HG03175 (cell line): ENCODE data around the gene ADARB2.

Experiments
- ATAC-seq: cut with Tn5 transposase; IDR thresholded peaks from one replicate; pipeline ENCODE4 v1.9.1; 2021; ENCODE audit warnings: mild to moderate bottlenecking, moderate library complexity; ENCODE audit not compliant: unreplicated experiment

ADARB2 gene

DNA sequence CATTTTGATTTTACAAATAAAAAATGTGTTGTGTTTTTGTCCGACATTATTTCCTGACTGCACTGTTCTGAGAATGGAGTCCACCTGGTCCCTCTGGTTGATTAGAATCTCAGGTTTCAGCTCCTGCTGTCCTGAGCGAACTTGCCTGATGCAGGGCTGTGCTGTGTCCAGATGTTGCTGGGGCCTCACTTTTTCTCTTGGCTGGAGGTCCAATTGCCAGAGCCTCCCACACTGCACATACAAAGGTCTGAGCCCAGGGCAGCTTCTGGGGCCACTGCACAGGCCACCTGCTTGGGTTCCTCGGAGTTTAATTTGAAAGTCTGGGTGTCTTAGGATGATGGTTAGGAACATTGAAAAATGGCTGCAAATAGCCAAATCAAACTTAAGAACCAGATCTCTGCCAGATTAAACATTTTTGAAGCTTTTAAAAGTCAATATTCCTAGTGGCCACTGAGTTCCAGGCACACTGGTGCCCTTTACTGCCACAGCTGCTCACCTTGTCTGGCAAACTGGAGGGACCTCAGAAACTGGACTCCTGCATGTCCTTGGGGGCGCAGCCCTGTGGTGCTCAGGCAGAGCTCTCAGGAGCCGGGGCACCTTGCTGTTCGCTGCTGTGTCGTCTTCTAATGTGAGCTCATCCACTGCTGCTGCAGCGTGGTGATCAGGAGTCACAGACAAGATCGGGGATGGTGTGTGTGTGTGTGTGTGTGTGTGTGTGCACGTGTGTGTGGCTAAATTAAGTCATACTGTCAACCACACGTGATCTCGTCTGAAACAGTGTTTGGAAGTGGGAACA is 606.1 kb downstream of the ADARB2 start:
- no peak for ATAC-seq

DNA sequence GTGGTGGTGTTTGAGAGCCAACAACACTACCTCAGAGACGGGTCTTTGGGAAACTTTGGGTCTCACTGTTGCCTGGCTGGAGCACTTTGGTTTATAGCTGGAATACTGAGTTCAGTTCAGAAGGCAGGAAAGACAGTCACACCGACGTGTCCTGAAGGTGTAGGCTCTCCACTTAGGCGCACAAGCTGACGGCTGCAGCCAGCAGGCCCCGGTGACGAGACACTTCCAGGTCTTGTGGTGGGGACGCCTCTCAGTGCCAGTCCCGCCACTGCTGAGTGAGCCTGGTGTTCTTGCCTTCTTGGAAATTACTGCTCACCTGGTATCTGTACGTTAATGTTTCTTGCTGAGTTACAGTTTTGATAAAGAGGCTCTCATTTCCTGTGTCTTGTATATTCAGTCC is 607.1 kb downstream of the ADARB2 start:
- ATAC-seq: no peak

GRCh38 chr10:1128649-1129048 is 608.7 kb downstream of the ADARB2 start:
- ATAC-seq: no peak

DNA sequence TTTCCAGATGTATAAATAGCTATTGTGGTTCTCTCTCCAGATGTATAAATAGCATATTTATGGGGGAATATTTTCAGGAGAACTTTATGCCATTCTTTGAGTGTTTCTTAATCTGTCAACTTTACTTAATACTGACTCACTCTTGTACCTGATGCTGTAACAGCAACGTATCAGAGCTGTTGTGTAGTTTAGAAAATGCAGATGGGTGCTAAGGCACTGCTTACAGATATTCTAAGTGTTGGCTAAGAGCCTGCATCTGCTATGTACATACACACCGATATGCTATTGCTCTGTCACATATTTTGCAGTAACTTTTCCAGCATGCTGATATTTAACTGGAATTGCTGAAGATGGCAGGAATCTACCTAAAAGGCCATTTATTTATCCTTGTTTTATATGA is 609.2 kb downstream of the ADARB2 start:
- ATAC-seq: no peak

DNA sequence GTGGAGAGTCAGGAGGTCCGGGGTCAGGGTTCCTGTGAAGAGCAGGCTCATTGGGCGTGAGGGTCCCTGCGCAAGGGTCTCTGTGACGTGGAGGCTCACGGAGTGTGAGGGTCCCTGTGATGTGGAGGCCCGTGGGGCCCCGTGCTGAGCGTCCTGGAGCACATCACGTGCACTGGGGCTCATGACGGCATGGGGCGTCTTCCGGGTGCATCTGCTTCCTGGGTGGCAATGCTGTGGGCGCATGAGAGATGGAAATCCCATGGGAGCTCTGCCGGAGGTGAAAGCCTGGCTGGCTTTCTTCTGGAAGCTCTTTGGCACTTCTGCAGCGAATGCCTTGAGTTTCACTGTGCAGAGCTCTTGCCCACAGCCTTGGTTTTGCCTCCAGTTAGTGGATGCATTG is 609.7 kb downstream of the ADARB2 start:
- ATAC-seq: no peak
